Fibroblast of skin of back (primary cell): Measurements from ENCODE around the gene ZNF580.

ENCODE experiments used
- DNase-seq: peaks from one replicate; pipeline ENCODE4 v3.0.0-alpha.2; 2013

Gene ZNF580

GRCh38 chr19:55647732-55648584, 7.2 kb downstream of the ZNF580 start, which contains the start of gene CCDC106:
CCDC106 (plus strand) TSS chr19:55648212; CDS start chr19:55649047, 835 bp downstream.
- peak; percentile 78 for DNase-seq

- DNase-seq = no peak
These were observed 7.9 kb downstream of the ZNF580 start for GRCh38 chr19:55648585-55649267.

GRCh38 chr19:55649268-55650125, 8.7 kb downstream of the ZNF580 start:
- DNase-seq = no peak

GRCh38 chr19:55650126-55650557, 9.3 kb downstream of the ZNF580 start:
- DNase-seq = no peak

GRCh38 chr19:55650602-55651230, 9.9 kb downstream of the ZNF580 start:
- DNase-seq = no peak

DNA sequence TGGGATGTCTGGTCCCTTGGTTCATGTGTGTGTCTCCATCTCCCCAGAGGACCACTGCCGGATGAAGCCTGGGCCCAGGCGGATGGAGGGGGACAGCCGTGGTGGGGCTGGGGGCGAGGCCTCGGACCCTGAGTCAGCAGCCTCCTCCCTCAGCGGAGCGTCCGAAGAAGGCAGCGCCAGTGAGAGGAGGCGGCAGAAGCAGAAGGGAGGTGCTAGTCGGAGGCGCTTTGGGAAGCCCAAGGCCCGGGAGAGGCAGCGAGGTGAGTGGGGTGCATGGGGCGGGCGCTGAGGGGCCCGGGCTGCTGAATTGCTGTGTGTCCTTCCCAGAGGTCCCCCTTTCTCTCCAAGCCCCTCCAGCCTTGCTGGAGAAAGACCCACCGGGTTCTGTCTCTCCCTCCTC, 10.4 kb downstream of the ZNF580 start:
- no peak for DNase-seq

GRCh38 chr19:55652311-55653128, 11.7 kb downstream of the ZNF580 start:
- DNase-seq = no peak

GRCh38 chr19:55653651-55654322, 13.0 kb downstream of the ZNF580 start:
- DNase-seq = peak; percentile 98

- peak; percentile 98 for DNase-seq
These were observed 13.6 kb downstream of the ZNF580 start for GRCh38 chr19:55654323-55654867.

DNA sequence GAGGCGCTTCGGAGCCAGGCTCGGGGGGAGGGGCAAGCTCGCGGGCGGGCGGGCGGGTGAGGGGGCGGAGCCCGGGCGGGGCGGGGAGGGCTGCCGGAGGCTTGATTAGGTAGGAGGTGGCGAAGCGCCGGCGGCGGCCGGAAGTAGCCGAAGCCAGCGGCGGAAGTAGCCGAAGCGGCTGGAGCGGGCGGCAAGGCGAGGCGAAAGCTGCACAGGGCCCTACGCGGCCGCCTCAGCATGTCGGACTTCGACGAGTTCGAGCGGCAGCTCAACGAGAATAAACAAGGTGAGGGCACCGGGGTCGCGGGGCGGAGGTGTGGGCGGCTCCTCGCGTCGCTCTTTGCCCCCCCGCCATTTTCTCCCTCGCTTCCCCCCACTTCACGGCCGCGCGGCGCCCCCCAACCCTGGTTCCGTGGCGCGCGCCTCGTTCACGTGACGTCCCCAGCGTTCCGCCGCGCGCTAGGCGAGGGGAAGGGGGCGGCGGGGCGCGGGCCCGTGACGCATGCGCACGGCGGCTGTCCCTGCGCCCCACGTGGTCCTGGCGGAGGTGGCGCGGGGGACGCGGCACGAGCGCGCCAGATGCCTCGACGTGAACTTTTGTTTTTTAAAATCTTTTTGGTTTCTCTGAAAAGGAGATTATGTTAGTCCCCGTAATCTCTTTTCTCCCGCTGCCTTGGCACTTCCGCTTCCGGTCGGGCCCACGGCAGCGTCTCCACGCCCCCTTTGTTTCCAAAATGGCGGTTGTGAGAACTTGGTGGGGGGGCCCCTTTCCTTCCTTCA, 14.3 kb downstream of the ZNF580 start, which contains the start of gene U2AF2:
TSS of gene U2AF2 (plus strand) at position 168 of the 780 bp plus-strand sequence. CDS start at position 238, 70 bp downstream.
- peak; percentile 81 for DNase-seq

- no peak for DNase-seq
These were observed 14.8 kb downstream of the ZNF580 start for GRCh38 chr19:55655648-55656040.

DNA sequence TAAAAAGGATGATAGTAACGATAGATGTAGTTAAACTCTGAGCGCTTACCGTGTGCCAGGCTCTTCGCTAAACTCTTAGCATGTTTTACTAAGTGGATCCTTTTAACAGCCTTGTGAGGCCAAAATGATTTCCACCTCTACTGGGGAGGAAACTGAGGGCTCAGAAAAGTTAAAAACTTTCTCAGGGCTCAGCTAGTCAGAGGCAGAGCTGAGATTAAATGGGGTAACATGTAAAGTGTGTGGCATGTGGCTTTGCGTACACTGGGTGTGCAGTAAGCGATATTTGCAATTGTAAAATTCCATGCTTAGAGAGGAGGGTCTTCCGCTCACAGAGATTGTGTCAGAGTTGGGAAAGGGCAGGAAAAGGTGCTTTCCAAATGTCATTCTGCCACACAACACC, 15.8 kb downstream of the ZNF580 start:
- no peak for DNase-seq

- no peak for DNase-seq
These were observed 16.4 kb downstream of the ZNF580 start for GRCh38 chr19:55656988-55657747.

DNA sequence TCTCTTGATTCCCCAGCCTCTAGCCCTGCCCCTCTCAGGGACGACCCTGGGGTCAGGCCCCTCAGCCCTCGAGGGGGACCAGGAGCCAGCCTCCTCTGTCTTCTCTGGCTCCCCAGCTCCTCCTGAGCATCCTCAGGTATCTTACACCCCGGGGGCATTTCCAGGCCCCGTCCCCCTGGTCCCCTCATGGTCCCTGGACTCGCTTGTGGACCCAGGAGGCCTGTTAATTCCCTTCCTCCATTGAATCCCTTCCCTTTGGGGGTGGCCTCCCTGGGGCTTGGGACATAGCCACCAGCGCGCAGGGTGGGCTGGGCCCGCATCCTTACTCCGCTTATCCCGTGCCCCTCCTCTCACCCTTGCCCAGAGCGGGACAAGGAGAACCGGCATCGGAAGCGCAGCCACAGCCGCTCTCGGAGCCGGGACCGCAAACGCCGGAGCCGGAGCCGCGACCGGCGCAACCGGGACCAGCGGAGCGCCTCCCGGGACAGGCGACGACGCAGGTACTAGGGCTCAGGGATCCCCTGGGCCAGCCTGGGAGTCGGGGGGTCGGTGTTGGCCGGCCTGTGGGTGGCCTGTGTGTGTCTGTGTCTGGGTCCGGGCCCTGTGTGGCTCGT, 18.2 kb downstream of the ZNF580 start:
- no peak for DNase-seq

- no peak for DNase-seq
These were observed 19.0 kb downstream of the ZNF580 start for GRCh38 chr19:55659822-55660221.

DNA sequence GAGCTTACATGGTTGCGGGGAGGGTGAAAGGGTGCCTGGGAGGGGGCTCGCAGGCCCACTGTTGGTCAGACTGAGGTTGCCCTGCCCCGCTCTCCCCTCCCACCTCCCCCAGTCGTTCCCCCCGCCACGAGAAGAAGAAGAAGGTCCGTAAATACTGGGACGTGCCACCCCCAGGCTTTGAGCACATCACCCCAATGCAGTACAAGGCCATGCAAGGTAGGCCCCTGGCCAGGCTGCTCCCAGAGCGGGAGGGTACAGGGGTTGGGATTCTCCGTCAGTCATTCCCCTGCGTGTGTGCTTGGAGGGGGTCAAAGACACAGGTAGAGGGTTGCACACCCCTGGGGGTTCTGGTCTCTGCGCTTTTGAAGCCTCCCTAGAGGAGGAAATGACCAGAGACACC, 19.6 kb downstream of the ZNF580 start:
- no peak for DNase-seq

- DNase-seq = no peak
These were observed 20.2 kb downstream of the ZNF580 start for GRCh38 chr19:55660991-55661390.

DNA sequence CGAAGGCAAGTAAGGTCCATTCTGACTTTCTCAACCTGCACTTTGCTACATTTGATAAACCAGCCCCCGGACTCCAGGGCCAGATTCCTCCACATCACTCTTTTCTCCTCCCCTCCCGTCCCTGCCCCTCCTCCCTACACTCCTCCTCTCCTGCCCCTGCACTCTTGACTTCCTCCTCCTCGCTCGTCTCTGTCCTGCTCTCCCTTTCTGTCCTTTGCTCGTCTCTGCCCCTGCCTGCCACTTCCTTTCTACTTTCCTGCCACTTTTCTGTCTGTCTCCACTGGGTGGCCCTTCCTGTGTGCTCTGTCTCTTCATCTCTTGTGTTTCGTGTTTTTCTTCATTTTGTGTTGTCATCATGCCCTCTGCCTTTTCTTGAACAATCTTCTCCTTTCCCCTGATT, 21.0 kb downstream of the ZNF580 start:
- no peak for DNase-seq
